ENCODE measurements around the gene XPO6. TPM values are rescaled to one million over a fixed set of nuclear protein-coding genes. Genes with fewer than 3 reads are reported as not detected.

The XPO6 gene
- total RNA-seq, 3 donors from 2014 or later (not counting 1 experiment from before 2014, with no cell fraction given) = 233 to 321 (median 240) TPM

- Histone ChIP-seq H3K27me3 (ENCODE audit: control insufficient read depth, insufficient read depth, low read length) (no peaks in the 10 kb centered on the region), H3K27ac (ENCODE audit: low read length) (no peak overlapping the region), H3K4me3 (ENCODE audit: low read length) (no peak overlapping the region), H3K9me3 (ENCODE audit: control insufficient read depth, insufficient read depth, low read length) (no peaks in the 10 kb centered on the region), H3K4me1 (ENCODE audit: control insufficient read depth, insufficient read depth, low read length) (peaks cover 3% of the 10 kb centered on the region), H3K36me3 (ENCODE audit: control insufficient read depth, insufficient read depth, low read length) (no peaks in the 10 kb centered on the region)
- H3K9me3 Mint-ChIP-seq = peaks cover 0 to 4% of the 10 kb centered on the region in 2 donors
- H3K4me1 Mint-ChIP-seq = peaks cover 0 to 9% of the 10 kb centered on the region in 2 donors
- no peak overlapping the region for H3K4me3 Mint-ChIP-seq
- intact Hi-C loops (cut with micrococcal nuclease) = no loop called here
- DNase-seq (no peak), ATAC-seq (peak in 1 of 3 donors; percentile 32)
- TF ChIP-seq CTCF (IDR thresholded peaks at IDR 0.05) = no peak
- H3K36me3 Mint-ChIP-seq = no peaks in the 10 kb centered on the region
- peak overlapping the region in 1 of 2 donors; percentile 56 for H3K27ac Mint-ChIP-seq
- 94% methylated on average over 7 of the region's 7 CpGs for WGBS (ENCODE audit: insufficient coverage)
- no peaks in the 10 kb centered on the region for H3K27me3 Mint-ChIP-seq (ENCODE audit: low read depth in 2 of 2)
These were observed 124.0 kb downstream of the XPO6 start for GRCh38 chr16:28087675-28088300.

DNA sequence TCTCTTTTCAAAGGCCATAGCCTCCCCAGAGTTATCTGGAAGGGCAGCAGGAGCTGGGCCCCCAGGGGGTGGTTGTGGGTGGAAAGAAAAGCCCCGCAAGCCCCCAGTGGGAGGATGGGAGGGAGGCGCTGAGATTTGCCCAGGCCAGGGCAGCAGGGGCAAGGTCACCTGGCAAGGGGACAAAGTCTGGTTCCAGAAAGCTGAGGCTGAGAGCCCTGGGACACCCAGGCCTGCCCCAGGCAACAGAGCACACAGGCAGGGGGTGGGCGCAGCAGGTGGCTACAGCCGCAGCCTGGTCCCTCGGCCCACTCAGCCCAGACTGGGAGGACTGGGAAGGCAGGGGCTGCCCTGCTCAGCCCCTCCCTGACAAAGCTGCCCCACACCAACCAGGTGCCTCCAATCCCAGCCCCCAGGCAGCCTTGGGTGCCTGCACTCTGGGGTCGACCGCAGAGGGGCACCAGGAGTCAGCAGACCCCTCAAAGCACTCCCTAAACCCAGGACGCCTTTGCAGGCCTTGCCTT, 124.6 kb downstream of the XPO6 start:
- Histone ChIP-seq H3K4me1 (ENCODE audit: control insufficient read depth, insufficient read depth, low read length) (peaks cover 3% of the 10 kb centered on the region), H3K4me3 (ENCODE audit: low read length) (no peak overlapping the region), H3K36me3 (ENCODE audit: control insufficient read depth, insufficient read depth, low read length) (no peaks in the 10 kb centered on the region), H3K27me3 (ENCODE audit: control insufficient read depth, insufficient read depth, low read length) (no peaks in the 10 kb centered on the region), H3K9me3 (ENCODE audit: control insufficient read depth, insufficient read depth, low read length) (no peaks in the 10 kb centered on the region), H3K27ac (ENCODE audit: low read length) (no peak overlapping the region)
- H3K27me3 Mint-ChIP-seq (ENCODE audit: low read depth in 2 of 2) = no peaks in the 10 kb centered on the region
- no peaks in the 10 kb centered on the region for H3K36me3 Mint-ChIP-seq
- no peak overlapping the region for H3K27ac Mint-ChIP-seq
- TF ChIP-seq CTCF (IDR thresholded peaks at IDR 0.05) = no peak
- intact Hi-C loops (cut with micrococcal nuclease) = no loop called here
- WGBS (ENCODE audit: insufficient coverage) = 93% methylated on average over 8 of the region's 8 CpGs
- peaks cover 0 to 9% of the 10 kb centered on the region in 2 donors for H3K4me1 Mint-ChIP-seq
- no peak overlapping the region for H3K4me3 Mint-ChIP-seq
- peaks cover 0 to 4% of the 10 kb centered on the region in 2 donors for H3K9me3 Mint-ChIP-seq
- DNase-seq (no peak), ATAC-seq (no peak)

- Mint-ChIP-seq H3K4me3 (no peak overlapping the region), H3K36me3 (no peaks in the 10 kb centered on the region), H3K27me3 (ENCODE audit: low read depth in 2 of 2) (no peaks in the 10 kb centered on the region), H3K4me1 (peaks cover 0 to 10% of the 10 kb centered on the region in 2 donors), H3K27ac (no peak overlapping the region), H3K9me3 (peaks cover 0 to 4% of the 10 kb centered on the region in 2 donors)
- DNase-seq (no peak), ATAC-seq (no peak)
- TF ChIP-seq CTCF (IDR thresholded peaks at IDR 0.05) = no peak
- intact Hi-C loops (cut with micrococcal nuclease) = no loop called here
- Histone ChIP-seq H3K9me3 (ENCODE audit: control insufficient read depth, insufficient read depth, low read length) (no peaks in the 10 kb centered on the region), H3K36me3 (ENCODE audit: control insufficient read depth, insufficient read depth, low read length) (no peaks in the 10 kb centered on the region), H3K4me3 (ENCODE audit: low read length) (no peak overlapping the region), H3K27ac (ENCODE audit: low read length) (no peak overlapping the region), H3K27me3 (ENCODE audit: control insufficient read depth, insufficient read depth, low read length) (no peaks in the 10 kb centered on the region), H3K4me1 (ENCODE audit: control insufficient read depth, insufficient read depth, low read length) (peaks cover 3% of the 10 kb centered on the region)
- 92% methylated on average over 19 of the region's 21 CpGs for WGBS (ENCODE audit: insufficient coverage)
These were observed 125.3 kb downstream of the XPO6 start for GRCh38 chr16:28086186-28087139.
